ENCODE results near the gene ALDH1A1.

ALDH1A1 gene

GRCh38 chr9:72903103-72903502 lies 49.8 kb downstream of the ALDH1A1 start:
- no peak overlapping the region for H3K9ac ChIP-seq
- H3K36me3 ChIP-seq (ENCODE audit: insufficient read depth) = no peaks in the 10 kb centered on the region
- H3K27me3 ChIP-seq (ENCODE audit: insufficient read depth, low read depth) = no peaks in the 10 kb centered on the region
- no peaks in the 10 kb centered on the region for H4K20me1 ChIP-seq (ENCODE audit: insufficient read depth)
- H3K27ac ChIP-seq = no peak overlapping the region
- no peak overlapping the region for H2AFZ ChIP-seq (ENCODE audit: low read depth)
- H3K4me3 ChIP-seq (IDR thresholded peaks at IDR 0.05; ENCODE audit: insufficient read depth, low read depth, low read length) = no peak overlapping the region
- no peak for TF ChIP-seq CTCF (conservative IDR thresholded peaks at IDR 0.05; ENCODE audit: low read depth, low read length)
- H3K4me1 ChIP-seq (ENCODE audit: low read depth, poor library complexity, severe bottlenecking) = no peaks in the 10 kb centered on the region
- H3K79me2 ChIP-seq (ENCODE audit: insufficient read depth, low read depth) = no peaks in the 10 kb centered on the region
- no peak overlapping the region for H3K4me2 ChIP-seq

GRCh38 chr9:72902268-72902667 lies 50.6 kb downstream of the ALDH1A1 start:
- H3K79me2 ChIP-seq (ENCODE audit: insufficient read depth, low read depth) = no peaks in the 10 kb centered on the region
- no peak overlapping the region for H3K27ac ChIP-seq

GRCh38 chr9:72899734-72900477 lies 52.9 kb downstream of the ALDH1A1 start:
- H3K4me2 ChIP-seq = no peak overlapping the region
- H3K27ac ChIP-seq = no peak overlapping the region
- no peaks in the 10 kb centered on the region for H3K79me2 ChIP-seq (ENCODE audit: insufficient read depth, low read depth)
- H3K9ac ChIP-seq = no peak overlapping the region
- H3K4me1 ChIP-seq (ENCODE audit: low read depth, poor library complexity, severe bottlenecking) = no peaks in the 10 kb centered on the region
- H3K27me3 ChIP-seq (ENCODE audit: insufficient read depth, low read depth) = no peaks in the 10 kb centered on the region
- no peaks in the 10 kb centered on the region for H4K20me1 ChIP-seq (ENCODE audit: insufficient read depth)
- H2AFZ ChIP-seq (ENCODE audit: low read depth) = no peak overlapping the region
- H3K36me3 ChIP-seq (ENCODE audit: insufficient read depth) = no peaks in the 10 kb centered on the region
- TF ChIP-seq CTCF (conservative IDR thresholded peaks at IDR 0.05; ENCODE audit: low read depth, low read length) = no peak
- H3K4me3 ChIP-seq (IDR thresholded peaks at IDR 0.05; ENCODE audit: insufficient read depth, low read depth, low read length) = no peak overlapping the region

More at GRCh38 chr9:72902268-72902667, 50.6 kb downstream of the ALDH1A1 start:
- Histone ChIP-seq H3K9ac (no peak overlapping the region), H4K20me1 (ENCODE audit: insufficient read depth) (no peaks in the 10 kb centered on the region), H2AFZ (ENCODE audit: low read depth) (no peak overlapping the region), H3K4me1 (ENCODE audit: low read depth, poor library complexity, severe bottlenecking) (no peaks in the 10 kb centered on the region), H3K4me3 (IDR thresholded peaks at IDR 0.05; ENCODE audit: insufficient read depth, low read depth, low read length) (no peak overlapping the region), H3K4me2 (no peak overlapping the region), H3K27me3 (ENCODE audit: insufficient read depth, low read depth) (no peaks in the 10 kb centered on the region), H3K36me3 (ENCODE audit: insufficient read depth) (no peaks in the 10 kb centered on the region)
- no peak for TF ChIP-seq CTCF (conservative IDR thresholded peaks at IDR 0.05; ENCODE audit: low read depth, low read length)

GRCh38 chr9:72898784-72899733 lies 53.8 kb downstream of the ALDH1A1 start:
- Histone ChIP-seq H3K27me3 (ENCODE audit: insufficient read depth, low read depth) (no peaks in the 10 kb centered on the region), H3K79me2 (ENCODE audit: insufficient read depth, low read depth) (no peaks in the 10 kb centered on the region), H3K9ac (no peak overlapping the region), H3K27ac (no peak overlapping the region), H2AFZ (ENCODE audit: low read depth) (no peak overlapping the region), H4K20me1 (ENCODE audit: insufficient read depth) (no peaks in the 10 kb centered on the region), H3K4me2 (no peak overlapping the region), H3K4me3 (IDR thresholded peaks at IDR 0.05; ENCODE audit: insufficient read depth, low read depth, low read length) (no peak overlapping the region), H3K36me3 (ENCODE audit: insufficient read depth) (no peaks in the 10 kb centered on the region), H3K4me1 (ENCODE audit: low read depth, poor library complexity, severe bottlenecking) (no peaks in the 10 kb centered on the region)
- TF ChIP-seq CTCF (conservative IDR thresholded peaks at IDR 0.05; ENCODE audit: low read depth, low read length) = no peak
